ENCODE measurements around the gene OTOG. TPM values are rescaled to one million over a fixed set of nuclear protein-coding genes. Genes with fewer than 3 reads are reported as not detected.

The OTOG gene
- total and polyA plus RNA-seq, 4 donors: 0.11 TPM; not detected in 3

GRCh38 chr11:17502630-17503029, 44.4 kb upstream of the OTOG start:
- Histone ChIP-seq H3K27ac (ENCODE audit: low read depth in 1 of 2, low read length in 1 of 2) (no peak overlapping the region), H3K9ac (ENCODE audit: insufficient read depth in 1 of 2, low read length in 2 of 2) (no peak overlapping the region), H3K27me3 (ENCODE audit: control insufficient read depth in 3 of 3, insufficient read depth in 3 of 3, low read length in 2 of 3) (no peaks in the 10 kb centered on the region), H3K4me1 (ENCODE audit: control insufficient read depth in 5 of 5, insufficient read depth in 5 of 5, low read length in 5 of 5) (no peaks in the 10 kb centered on the region), H3K36me3 (ENCODE audit: control insufficient read depth in 4 of 4, insufficient read depth in 4 of 4, low read length in 4 of 4) (no peaks in the 10 kb centered on the region), H3K4me3 (no peak overlapping the region), H3K9me3 (ENCODE audit: control insufficient read depth in 4 of 4, insufficient read depth in 3 of 4, low read length in 3 of 4) (no peaks in the 10 kb centered on the region)
- TF ChIP-seq CTCF (IDR thresholded peaks at IDR 0.05; ENCODE audit: control extremely low read depth, extremely low read depth): no peak
- ATAC-seq (ENCODE audit: insufficient read depth, low FRiP score): no peak
- no peak for DNase-seq
- 83 to 91% methylated on average over 4 of the region's 4 CpGs for WGBS, 2 donors

DNA sequence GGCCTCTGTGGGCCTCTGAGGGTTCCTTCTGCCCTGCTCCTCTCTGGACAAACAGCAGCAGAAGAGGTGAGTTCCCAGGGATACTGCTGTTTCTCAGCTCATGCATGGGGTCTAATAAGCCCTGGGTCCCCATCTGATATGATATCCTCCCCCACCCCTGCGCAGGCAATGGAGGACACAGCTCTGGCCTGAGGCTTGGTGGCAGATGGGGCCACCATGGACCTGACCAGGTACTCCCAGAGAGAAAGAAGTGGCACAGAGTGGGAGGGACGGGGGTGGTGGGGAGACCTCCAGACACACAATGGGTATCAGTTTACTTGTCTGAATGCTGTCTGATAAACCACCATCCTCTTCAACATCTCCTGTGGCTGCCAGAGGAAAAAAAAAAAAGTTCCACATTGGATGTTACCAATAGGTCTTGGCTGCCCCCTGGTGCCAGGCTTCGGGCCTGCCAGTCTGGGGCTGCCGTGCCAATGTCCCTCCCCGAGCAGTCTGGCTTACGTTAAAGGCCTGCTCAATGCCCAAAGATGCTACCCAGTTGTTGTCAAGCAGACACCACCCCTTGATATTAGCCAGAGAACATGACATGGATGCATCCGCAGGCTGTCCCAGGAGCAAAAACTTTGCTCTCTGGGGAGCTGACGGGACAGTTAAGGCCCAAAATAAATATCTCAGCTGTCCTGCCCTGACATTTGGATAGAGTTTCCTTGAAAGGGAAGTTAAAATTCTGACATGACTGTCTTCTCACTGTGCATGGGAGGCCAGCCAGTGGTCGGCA, 42.5 kb upstream of the OTOG start:
- no peak overlapping the region for H3K9ac ChIP-seq (ENCODE audit: insufficient read depth in 1 of 2, low read length in 2 of 2)
- no peaks in the 10 kb centered on the region for H3K36me3 ChIP-seq (ENCODE audit: control insufficient read depth in 4 of 4, insufficient read depth in 4 of 4, low read length in 4 of 4)
- H3K9me3 ChIP-seq (ENCODE audit: control insufficient read depth in 4 of 4, insufficient read depth in 3 of 4, low read length in 3 of 4): no peaks in the 10 kb centered on the region
- ATAC-seq (ENCODE audit: insufficient read depth, low FRiP score) (peak; percentile 47), DNase-seq (peak; percentile 66 to 76 (median 74))
- no peaks in the 10 kb centered on the region for H3K4me1 ChIP-seq (ENCODE audit: control insufficient read depth in 5 of 5, insufficient read depth in 5 of 5, low read length in 5 of 5)
- 36 to 41% methylated on average over 9 of the region's 9 CpGs for WGBS, 2 donors
- H3K27me3 ChIP-seq (ENCODE audit: control insufficient read depth in 3 of 3, insufficient read depth in 3 of 3, low read length in 2 of 3): no peaks in the 10 kb centered on the region
- H3K4me3 ChIP-seq: no peak overlapping the region
- peak; percentile 85 for TF ChIP-seq CTCF (IDR thresholded peaks at IDR 0.05; ENCODE audit: control extremely low read depth, extremely low read depth)
- no peak overlapping the region for H3K27ac ChIP-seq (ENCODE audit: low read depth in 1 of 2, low read length in 1 of 2)

GRCh38 chr11:17505146-17505545, 41.9 kb upstream of the OTOG start:
- Histone ChIP-seq H3K9me3 (ENCODE audit: control insufficient read depth in 4 of 4, insufficient read depth in 3 of 4, low read length in 3 of 4) (no peaks in the 10 kb centered on the region), H3K4me1 (ENCODE audit: control insufficient read depth in 5 of 5, insufficient read depth in 5 of 5, low read length in 5 of 5) (no peaks in the 10 kb centered on the region), H3K27ac (ENCODE audit: low read depth in 1 of 2, low read length in 1 of 2) (no peak overlapping the region), H3K9ac (ENCODE audit: insufficient read depth in 1 of 2, low read length in 2 of 2) (no peak overlapping the region), H3K4me3 (no peak overlapping the region), H3K36me3 (ENCODE audit: control insufficient read depth in 4 of 4, insufficient read depth in 4 of 4, low read length in 4 of 4) (no peaks in the 10 kb centered on the region), H3K27me3 (ENCODE audit: control insufficient read depth in 3 of 3, insufficient read depth in 3 of 3, low read length in 2 of 3) (no peaks in the 10 kb centered on the region)
- no peak for DNase-seq
- WGBS, 2 donors: 83 to 85% methylated on average over 4 of the region's 4 CpGs
- ATAC-seq (ENCODE audit: insufficient read depth, low FRiP score): no peak
- TF ChIP-seq CTCF (IDR thresholded peaks at IDR 0.05; ENCODE audit: control extremely low read depth, extremely low read depth): no peak

DNA sequence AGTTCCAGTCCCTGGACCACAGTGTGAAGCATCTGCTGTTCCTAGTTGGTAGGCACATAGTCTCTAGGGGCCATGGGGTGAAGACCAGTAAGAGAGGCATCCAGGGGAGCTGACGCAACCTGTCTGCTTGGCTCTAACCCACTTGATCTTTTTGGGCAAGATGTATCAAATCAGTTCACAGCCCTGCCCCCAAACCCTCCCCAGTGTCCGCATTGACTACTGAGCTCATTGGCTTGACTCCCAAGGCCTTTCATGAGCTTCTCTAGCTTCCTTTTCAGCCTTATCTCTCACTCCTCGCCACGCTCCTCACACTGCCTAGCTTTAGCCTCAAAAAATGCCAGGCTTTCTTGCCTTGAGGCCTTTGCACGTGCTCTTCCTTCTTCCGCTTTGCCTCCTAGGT, 40.7 kb upstream of the OTOG start:
- no peak overlapping the region for H3K27ac ChIP-seq (ENCODE audit: low read depth in 1 of 2, low read length in 1 of 2)
- H3K9me3 ChIP-seq (ENCODE audit: control insufficient read depth in 4 of 4, insufficient read depth in 3 of 4, low read length in 3 of 4): no peaks in the 10 kb centered on the region
- no peak overlapping the region for H3K9ac ChIP-seq (ENCODE audit: insufficient read depth in 1 of 2, low read length in 2 of 2)
- no peak for DNase-seq
- H3K27me3 ChIP-seq (ENCODE audit: control insufficient read depth in 3 of 3, insufficient read depth in 3 of 3, low read length in 2 of 3): no peaks in the 10 kb centered on the region
- TF ChIP-seq CTCF (IDR thresholded peaks at IDR 0.05; ENCODE audit: control extremely low read depth, extremely low read depth): no peak
- H3K4me3 ChIP-seq: no peak overlapping the region
- 87 to 93% methylated on average over 6 of the region's 6 CpGs for WGBS, 2 donors
- H3K4me1 ChIP-seq (ENCODE audit: control insufficient read depth in 5 of 5, insufficient read depth in 5 of 5, low read length in 5 of 5): no peaks in the 10 kb centered on the region
- no peak for ATAC-seq (ENCODE audit: insufficient read depth, low FRiP score)
- no peaks in the 10 kb centered on the region for H3K36me3 ChIP-seq (ENCODE audit: control insufficient read depth in 4 of 4, insufficient read depth in 4 of 4, low read length in 4 of 4)
